Lower leg skin (tissue), 4 donors: Measurements from ENCODE around the gene GNAZ. TPM values are rescaled to one million over a fixed set of nuclear protein-coding genes. Genes with fewer than 3 reads are reported as not detected.
A peak's percentile ranks its signal among the peaks of the same experiment; 100 is the strongest.

Source experiments
- DNase-seq, 2 donors: peaks; one replicate each; pipeline ENCODE4 v3.0.0-alpha.2; 2019; ENCODE audit warnings: low spot score in 2 of 2
- H3K4me3 ChIP-seq: fragments of 200-600 bp; sonication (generic); 2 replicates; pipeline ENCODE4 v1.5.1; 2017; ENCODE audit warnings: mild to moderate bottlenecking, low read depth; ENCODE audit not compliant: poor library complexity, severe bottlenecking
- POLR2A ChIP-seq, 2 donors: fragments of 450-650 bp; IDR thresholded peaks; one replicate each; pipeline ENCODE4 v1.6.1; 2016 to 2017; ENCODE audit warnings: antibody characterized with exemption in 2 of 2, mild to moderate bottlenecking in 1 of 2, moderate library complexity in 1 of 2
- WGBS, 2 donors: methylation state at CpG; one replicate each; pipeline ENCODE4 v1.1.5; 2018; 5-methylcytosine and 5-hydroxymethylcytosine counted together
- intact Hi-C: fragments of 100-400 bp; cut with DNase I; formaldehyde crosslinking; loops from one replicate; pipeline ENCODE4 v1.15.0; 2023; ENCODE audit warnings: low total_unique reads
- total RNA-seq, 4 donors: library from RNA; depleted of rRNA; stranded (reverse); fragments of >200 nt; gene quantifications; one replicate each; pipeline ENCODE4 v1.1.0, GENCODE V29; 2016
- TF ChIP-seq, protein P1 (sequence below), 3 donors: fragments of 450-650 bp; IDR thresholded peaks; one replicate each; pipeline ENCODE4 v1.5.1; 2016; ENCODE audit warnings: antibody characterized with exemption in 3 of 3, mild to moderate bottlenecking in 3 of 3, moderate library complexity in 2 of 3

The GNAZ gene
- total RNA-seq, 4 donors from 2014 or later = 1.5 to 3.6 (median 2.0) TPM

DNA sequence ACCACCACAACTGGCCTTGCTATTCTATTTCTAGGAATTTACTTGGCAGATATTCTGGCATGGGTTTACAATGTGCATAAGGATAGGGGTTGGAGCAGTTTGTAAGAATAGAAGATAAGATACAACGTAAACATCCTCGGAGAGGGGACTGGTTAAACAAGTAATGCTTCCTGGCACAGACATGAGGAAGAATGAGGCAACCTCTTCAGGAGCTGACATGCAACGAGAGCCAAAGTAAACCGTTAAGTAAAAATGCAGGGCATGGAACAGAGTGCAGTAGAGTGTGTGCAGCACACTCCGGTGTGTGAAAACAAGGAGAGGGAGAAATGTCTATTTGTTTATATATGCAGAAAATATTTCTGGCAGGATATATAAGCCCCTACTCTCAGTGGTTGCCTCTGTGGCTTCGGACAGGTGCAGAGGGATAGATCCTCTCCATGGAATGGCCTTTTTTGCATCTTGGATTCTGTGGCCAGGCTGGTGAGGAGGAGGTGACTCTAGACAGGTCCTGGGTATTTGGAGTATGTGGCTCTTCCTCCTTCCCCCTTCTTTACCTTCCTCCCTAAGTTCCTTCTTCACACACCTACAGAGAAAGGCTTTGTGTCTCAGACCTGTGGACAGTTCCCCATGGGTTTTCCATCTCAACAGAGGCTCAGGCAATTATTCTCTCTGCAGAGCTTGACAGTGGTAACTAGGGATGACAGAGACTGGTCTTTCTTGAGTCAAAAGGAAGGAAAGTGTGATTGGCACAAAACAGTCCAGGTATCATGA is 77.5 kb downstream of the GNAZ start:
- WGBS, 2 donors = 28 to 31% methylated on average over 6 of the region's 6 CpGs
- intact Hi-C loops = no loop called here
- peak in 1 of 2 donors; percentile 30 for DNase-seq
- H3K4me3 ChIP-seq = no peak overlapping the region
- TF ChIP-seq, protein P1, sequence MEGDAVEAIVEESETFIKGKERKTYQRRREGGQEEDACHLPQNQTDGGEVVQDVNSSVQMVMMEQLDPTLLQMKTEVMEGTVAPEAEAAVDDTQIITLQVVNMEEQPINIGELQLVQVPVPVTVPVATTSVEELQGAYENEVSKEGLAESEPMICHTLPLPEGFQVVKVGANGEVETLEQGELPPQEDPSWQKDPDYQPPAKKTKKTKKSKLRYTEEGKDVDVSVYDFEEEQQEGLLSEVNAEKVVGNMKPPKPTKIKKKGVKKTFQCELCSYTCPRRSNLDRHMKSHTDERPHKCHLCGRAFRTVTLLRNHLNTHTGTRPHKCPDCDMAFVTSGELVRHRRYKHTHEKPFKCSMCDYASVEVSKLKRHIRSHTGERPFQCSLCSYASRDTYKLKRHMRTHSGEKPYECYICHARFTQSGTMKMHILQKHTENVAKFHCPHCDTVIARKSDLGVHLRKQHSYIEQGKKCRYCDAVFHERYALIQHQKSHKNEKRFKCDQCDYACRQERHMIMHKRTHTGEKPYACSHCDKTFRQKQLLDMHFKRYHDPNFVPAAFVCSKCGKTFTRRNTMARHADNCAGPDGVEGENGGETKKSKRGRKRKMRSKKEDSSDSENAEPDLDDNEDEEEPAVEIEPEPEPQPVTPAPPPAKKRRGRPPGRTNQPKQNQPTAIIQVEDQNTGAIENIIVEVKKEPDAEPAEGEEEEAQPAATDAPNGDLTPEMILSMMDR (IDR thresholded peaks at IDR 0.05) = no peak
- TF ChIP-seq POLR2A (IDR thresholded peaks at IDR 0.05) = no peak

DNA sequence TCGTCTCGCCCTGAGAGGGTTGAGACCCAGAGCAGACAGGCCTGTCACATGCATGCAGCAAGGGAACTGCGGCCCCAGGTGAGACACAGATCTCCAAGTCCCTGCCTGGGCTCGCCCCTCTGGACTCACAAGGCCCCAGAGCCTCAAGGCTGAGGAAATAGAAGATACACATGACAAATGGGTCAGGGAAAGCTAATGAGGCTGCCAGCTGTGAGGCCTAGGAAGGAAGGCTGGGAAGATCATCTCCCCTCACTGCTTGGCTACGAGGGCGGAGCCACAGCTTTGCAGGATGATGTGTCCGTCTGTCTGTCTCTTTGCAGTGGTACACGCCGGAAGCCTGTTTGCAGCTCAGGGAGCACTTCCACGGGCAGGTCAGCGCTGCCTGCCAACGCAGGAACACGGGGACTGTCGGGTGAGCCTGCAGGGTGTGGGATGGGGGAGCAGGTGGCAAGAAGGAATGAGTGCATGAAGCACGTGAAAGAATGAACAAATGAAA is 79.5 kb downstream of the GNAZ start:
- WGBS, 2 donors = 77 to 79% methylated on average over 15 of the region's 15 CpGs
- DNase-seq = no peak
- intact Hi-C loops = no loop called here
- TF ChIP-seq POLR2A (IDR thresholded peaks at IDR 0.05) = no peak
- TF ChIP-seq, protein P1 (IDR thresholded peaks at IDR 0.05) = no peak
- H3K4me3 ChIP-seq = no peak overlapping the region

DNA sequence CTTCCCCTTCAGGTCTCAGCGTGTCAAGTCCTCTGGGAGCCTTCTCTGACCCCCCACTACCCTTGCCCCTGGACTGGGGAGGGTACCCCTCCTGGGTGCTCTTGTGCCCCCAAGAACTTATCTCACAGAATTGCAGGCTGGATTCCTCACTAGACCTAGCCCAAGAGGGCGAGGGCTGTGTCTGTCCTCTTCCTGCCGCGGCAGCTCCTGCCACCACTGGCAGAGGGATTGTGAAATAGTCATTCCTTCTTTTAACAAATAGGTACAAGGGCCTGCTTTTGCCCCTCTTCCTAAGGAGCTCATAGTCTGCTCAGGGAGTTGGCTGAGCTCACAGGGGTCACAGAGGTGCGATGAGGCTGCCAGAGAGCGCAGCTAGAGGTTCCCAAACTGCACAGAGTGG is 80.4 kb downstream of the GNAZ start:
- H3K4me3 ChIP-seq = no peak overlapping the region
- TF ChIP-seq POLR2A (IDR thresholded peaks at IDR 0.05) = no peak
- TF ChIP-seq, protein P1 (IDR thresholded peaks at IDR 0.05) = no peak
- intact Hi-C loops = no loop called here
- WGBS, 2 donors = 80 to 88% methylated on average over 6 of the region's 6 CpGs
- no peak for DNase-seq

DNA sequence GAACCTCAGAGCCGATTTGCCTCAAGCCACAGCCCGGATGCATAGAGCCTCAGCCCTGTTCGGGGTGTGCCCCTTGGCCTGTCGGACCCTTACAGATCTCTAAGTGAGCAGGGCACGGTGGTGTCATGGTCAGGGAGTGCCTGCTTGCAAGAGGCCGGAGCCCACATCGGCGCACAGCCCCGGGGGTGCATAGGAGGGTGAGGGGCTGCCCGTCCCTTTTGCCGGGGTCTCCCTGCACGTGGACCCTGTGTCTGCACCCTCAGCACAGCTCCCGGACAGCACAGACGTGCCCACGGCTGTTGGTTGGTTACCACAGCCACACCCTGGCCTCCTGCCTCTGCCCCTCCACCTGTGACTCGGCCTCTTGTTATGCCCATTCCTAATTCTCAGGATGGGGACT is 81.5 kb downstream of the GNAZ start:
- H3K4me3 ChIP-seq = no peak overlapping the region
- no peak for DNase-seq
- no peak for TF ChIP-seq POLR2A (IDR thresholded peaks at IDR 0.05)
- TF ChIP-seq, protein P1 (IDR thresholded peaks at IDR 0.05) = no peak
- intact Hi-C loops = no loop called here
- WGBS, 2 donors = 85 to 91% methylated on average over 9 to 16 of the region's 16 CpGs

DNA sequence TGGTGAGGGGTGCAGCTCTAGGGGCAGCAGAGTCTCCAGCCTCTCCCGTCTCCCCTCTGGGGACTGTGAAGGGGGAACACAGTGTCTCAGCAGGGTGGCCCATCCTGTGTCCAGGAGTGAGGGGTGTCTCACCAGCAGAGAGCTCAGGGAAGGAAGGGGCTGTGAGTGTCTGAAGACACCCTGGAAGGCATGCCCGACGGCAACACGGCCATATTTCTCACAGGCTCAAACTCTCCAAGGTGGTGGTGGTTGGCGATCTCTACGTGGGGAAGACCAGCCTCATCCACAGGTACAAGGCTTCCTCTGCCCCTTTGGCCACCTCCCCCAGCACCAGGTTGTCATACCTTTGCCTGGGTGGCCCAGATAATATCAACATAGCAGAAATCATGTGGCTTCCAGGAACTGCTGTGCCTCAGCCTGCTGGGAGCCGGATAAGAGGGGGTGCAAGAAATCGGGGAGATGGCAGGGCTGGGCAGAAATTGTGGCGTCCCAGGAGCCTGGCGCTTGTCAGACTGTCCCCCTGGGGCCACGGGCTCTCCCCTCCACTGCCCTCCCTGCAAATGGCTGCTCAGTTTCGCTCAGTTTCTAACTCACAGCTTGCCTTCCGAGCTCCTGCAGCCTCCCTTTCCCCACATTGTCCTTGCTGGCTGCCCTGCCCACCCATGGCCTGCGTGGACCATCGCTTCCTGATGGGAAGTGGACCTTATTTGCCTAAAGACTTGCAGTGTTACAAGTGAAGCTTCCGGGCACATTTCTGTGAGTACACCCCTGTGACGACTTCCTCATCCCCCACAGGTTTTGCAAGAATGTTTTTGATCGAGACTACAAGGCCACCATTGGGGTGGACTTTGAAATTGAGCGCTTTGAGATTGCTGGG is 82.2 kb downstream of the GNAZ start:
- TF ChIP-seq, protein P1 (IDR thresholded peaks at IDR 0.05) = no peak
- no peak for TF ChIP-seq POLR2A (IDR thresholded peaks at IDR 0.05)
- intact Hi-C loops = no loop called here
- no peak for DNase-seq
- H3K4me3 ChIP-seq = no peak overlapping the region
- WGBS, 2 donors = 86 to 87% methylated on average over 19 of the region's 19 CpGs
